SH-SY5Y (cell line): ENCODE results near the gene SLC51B.

Experiments used
- GATA2 ChIP-seq: IDR thresholded peaks from 2 replicates; pipeline ENCODE4 v1.6.1; 2011; ENCODE audit warnings: mild to moderate bottlenecking, low read depth, low read length
- GATA3 ChIP-seq: IDR thresholded peaks from 2 replicates; pipeline ENCODE4 v1.6.1; 2011; ENCODE audit warnings: low read depth, mild to moderate bottlenecking, low read length, moderate library complexity

Gene SLC51B

DNA sequence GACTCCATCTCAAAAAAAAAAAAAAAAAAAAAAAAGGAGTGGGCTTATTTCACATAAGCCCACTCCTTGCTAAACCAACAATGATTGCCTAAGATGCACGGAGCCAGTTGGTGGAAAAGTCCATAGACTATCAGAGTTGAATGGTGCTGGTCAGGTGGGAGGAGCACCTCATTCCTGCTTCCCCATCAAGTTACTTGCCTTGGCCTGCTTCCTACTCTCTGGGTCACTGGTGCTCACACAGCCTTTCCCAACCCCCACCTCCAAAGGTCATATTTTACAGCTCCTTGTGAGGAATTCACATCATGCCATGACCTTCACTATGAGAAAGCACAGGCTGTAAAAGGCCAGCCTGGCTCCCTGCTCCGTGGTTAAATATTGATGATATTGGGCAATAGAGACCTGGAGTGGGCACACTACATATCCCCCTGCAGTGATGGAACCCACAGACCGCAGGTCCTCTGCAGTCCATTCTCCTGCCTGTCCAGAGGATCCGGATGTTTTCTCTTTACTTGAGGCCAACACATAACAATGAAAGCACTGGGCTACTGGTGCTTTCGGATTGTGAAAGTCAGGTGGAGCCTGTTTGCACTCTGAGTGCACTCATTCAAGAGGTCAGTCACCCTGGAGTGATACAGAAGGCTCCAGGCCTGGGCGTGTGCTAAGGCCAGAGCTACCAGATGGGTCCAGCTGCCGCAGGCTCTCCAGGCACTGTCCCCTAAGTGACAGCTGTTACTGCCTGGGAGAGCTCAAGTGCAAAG, at the start of gene SLC51B:
TSS of gene SLC51B (plus strand) at position 664 of the 758 bp plus-strand sequence. CDS start 4,618 bp downstream, outside the sequence.
- TF ChIP-seq GATA3, result no peak
- no peak for TF ChIP-seq GATA2

DNA sequence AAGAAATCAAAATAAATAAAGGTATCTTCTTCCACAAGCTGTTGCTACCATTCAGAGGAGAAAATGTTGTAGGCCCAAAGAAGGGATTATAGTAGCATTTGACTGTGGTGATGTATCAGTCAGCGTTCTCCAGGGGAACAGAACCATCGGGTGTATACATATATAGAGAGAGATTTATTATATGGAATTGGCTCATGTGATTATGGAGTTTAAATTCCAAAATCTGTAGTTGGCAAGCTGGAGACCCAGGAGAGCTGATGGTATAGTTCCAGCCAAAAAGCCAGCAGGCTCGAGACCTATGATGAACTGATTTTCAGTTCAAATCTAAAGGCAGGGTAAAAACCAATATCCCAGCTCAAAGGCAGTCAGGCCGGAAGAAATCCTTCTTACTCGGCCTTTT, 48.1 kb upstream of the SLC51B start:
- TF ChIP-seq GATA3, result no peak
- no peak for TF ChIP-seq GATA2

DNA sequence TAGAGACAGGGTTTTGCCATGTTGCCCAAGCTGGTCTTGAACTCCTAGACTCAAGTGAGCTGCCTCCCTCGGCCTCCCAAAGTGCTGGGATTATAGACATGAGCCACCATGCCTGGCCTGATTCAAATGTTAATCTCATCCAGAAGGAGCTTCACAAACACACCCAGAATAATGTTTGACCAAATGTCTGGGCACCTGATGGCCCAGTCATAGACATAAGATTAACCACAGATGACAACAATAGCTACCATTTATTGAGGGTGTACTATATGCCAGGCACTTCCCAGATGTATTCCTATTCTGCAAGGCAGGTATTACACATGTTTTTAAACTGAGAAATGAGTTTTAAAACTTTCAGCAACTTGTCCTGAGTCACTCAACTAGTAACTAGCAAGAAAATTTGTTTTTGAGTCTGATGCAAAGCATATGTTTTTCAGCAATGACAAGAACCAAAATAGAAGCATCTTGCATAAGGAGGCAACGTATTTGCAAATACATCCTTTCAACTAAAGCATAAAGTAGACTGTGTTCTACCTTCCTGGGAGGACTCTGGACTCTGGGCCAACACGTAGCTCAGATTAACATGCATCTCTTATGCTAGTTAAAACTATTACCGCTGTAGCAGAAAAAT, 47.3 kb upstream of the SLC51B start:
- TF ChIP-seq GATA3, result no peak
- TF ChIP-seq GATA2, result no peak

DNA sequence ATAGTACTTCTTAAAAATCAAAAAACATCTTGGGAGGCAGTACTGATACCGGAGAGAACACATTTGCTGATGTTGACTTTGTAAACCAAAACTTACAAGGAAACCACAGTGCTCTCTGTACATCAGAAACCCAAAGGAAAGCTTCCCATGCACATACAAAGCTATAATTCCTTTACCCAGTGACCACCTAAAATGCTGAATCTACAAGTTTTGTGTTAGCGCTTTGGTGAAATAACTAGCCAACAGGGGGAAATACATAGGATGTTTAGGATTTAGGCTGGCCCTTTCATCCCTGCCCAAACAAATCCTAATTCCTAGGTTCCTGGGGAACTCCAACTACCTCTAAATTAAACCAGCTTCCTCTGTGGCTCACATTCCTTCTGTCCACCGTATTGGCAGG, 40.2 kb upstream of the SLC51B start:
- TF ChIP-seq GATA3, result no peak
- TF ChIP-seq GATA2, result no peak

DNA sequence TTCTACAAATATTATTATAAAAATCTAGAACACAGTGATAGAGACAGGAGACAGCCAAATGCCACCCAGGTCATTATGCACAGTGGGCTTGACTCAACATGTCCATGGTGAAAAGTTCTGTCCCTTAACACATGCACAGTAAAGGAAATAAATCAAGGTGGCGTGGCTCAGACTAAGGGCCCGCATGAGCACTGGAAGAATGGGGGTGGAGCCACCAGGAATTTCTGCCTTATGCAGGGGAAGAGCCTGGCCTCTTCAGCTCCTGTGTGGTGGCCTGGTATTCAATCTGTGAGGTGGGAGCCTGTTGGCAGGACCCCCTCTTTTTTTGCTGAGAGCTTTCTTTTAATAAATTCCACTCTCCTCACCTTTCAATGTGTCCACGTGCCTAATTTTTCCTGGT, 38.3 kb upstream of the SLC51B start:
- TF ChIP-seq GATA2 (no peak), GATA3 (no peak)

DNA sequence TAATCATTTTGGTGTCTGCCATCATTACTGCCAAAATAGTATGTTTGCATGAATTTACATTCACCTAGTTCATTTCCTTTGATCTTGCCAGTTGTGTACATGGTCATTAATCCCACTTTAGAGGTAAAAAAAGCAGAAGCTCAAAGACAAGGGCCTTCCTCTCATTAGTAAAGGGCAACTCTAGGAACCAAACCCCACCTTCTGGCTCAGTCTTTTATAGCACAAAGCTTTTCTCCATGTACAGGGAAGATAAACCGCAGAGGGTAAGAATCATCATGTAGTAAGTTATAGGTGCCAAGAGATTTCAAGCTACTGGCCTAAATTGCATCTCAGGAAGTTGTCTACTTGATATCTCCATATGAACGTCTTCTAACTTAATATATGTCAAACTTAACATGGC, 36.2 kb upstream of the SLC51B start:
- TF ChIP-seq GATA3 (no peak), GATA2 (no peak)

DNA sequence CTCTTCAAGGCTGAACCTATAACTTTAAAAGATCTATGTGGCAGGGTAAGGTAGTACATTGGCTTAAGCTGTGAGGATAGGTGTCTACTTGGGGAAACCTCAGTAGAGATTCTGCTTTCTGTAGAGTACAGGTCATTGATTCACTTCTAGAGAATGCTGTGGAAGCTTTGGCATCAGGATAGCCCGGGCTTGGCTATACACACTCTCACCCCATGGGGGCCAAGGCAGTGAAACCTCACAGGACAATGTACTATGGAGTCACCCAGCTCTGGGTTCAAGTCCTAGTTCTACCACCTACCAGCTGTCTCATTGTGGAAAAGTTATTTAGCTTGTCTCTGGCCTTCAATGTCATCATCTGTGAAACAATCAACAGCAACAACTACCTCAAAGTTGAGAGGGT, 24.8 kb upstream of the SLC51B start:
- TF ChIP-seq GATA3, result no peak
- no peak for TF ChIP-seq GATA2

DNA sequence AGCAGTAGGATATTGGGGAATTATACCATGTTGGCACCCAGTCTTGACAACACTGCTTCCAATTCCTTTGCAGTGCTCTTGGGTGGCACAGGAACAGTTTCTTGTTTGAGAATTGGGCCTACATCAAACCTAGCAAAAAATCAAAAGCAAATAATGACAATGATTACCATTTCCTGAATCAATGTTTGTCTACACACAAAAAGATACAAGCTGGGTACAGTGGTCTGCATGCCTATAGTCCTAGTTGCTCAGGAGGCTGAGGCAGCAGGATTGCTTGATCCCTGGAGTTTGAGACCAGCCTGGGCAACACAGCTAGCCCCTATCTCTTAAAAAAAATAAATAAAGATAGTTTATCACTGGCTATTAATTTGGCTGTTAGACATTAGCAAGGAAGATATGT, 23.7 kb upstream of the SLC51B start:
- TF ChIP-seq GATA2 (no peak), GATA3 (no peak)

DNA sequence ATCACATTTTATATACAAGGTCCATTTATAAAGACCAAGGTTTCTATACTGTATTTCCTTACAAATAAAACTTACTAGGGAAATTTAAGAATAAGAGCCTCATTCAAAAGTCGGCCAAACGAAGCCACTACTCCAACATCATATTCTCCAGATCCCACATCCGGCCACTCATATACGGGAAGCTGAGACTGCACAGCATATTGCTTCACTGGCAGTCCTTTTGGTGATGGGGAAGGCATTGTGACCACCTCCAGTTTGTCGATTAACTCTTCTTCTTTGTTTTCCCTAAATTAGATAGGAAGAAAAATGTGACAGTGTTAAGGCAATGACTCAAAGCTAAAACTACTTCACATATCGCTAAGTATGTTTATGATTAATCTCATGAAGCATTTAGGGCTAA, 18.4 kb upstream of the SLC51B start:
- TF ChIP-seq GATA3 (no peak), GATA2 (no peak)

DNA sequence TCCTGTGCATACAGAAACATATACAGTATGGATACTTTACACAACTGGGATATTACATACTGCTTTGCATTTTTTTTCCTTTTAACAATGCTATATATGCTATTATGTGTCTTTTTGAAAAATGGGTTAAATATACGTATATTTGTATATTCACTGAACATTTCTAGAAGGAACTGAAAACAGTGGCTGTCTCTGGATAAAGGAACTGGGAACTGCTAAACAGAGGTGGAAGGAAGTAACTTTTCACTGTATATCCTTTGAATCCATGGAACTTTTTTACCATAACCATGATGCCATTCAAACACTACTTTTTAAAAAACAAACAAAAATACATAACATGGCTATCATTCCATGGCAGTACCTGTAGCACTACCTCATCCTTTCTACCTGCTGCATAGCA, 17.6 kb upstream of the SLC51B start:
- TF ChIP-seq GATA2 (no peak), GATA3 (no peak)

DNA sequence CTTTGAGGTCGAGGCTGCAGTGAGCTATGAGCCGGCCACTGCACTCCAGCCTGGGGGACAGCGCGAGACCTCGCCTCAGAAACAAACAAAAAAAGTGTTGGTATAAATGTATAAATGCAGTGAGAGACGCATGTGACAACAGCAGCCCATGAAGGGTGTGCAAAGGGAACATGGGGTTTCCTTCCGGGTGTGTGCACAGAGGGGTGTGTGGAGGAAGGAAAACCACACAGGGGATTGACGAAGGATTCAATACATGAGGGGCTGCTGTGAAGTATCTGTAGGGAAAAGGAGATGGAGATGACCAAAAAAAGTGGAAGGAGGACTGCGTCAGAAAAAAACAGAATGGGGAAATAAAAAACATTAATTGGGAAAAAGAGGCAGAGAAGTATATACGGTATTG, 16.8 kb upstream of the SLC51B start:
- TF ChIP-seq GATA2 (no peak), GATA3 (no peak)

DNA sequence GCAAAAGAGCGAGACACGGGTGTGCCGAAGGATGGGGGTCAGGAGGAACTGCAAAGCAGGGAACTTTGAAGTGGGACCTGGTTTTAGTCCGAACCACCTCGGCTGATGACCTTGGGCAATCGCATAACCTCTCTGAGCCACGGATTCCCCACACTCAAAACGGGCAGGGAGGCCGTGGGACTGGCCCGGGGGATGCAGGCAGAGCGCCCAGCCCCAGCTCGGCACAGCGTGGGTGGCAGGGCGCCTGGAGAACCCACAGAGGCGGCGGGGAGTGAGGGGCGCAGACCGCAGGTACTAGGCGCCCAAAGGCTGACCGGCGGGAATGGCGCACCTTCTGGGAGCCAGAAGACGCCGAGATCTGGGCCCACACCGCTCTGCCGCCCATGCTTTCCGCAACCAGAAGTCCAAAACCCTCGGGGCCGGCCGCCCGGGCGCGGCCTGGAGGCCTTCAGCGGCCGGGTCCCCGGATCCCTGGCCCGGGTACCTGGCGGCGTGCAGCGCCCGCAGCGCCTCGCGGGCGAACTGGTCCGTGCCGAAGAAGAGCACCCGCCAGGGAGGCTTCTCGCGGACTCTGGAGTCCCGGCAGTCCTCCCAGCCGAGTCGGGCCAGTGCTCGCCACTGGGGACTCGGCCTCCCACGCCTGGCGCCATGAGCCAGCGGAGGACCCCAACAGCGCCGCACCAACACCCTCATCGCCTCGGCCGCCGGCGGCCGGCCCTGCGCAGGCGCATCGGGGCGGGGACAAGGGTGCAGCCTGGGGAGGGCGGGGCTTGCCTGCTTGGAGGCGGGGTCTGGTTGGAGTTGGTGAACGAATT, 16.1 kb upstream of the SLC51B start, which contains the start of gene MTFMT:
TSS of gene MTFMT (minus strand) at position 719 of the 815 bp plus-strand sequence. CDS start at position 693, 26 bp downstream.
- TF ChIP-seq GATA2, result no peak
- TF ChIP-seq GATA3, result no peak

DNA sequence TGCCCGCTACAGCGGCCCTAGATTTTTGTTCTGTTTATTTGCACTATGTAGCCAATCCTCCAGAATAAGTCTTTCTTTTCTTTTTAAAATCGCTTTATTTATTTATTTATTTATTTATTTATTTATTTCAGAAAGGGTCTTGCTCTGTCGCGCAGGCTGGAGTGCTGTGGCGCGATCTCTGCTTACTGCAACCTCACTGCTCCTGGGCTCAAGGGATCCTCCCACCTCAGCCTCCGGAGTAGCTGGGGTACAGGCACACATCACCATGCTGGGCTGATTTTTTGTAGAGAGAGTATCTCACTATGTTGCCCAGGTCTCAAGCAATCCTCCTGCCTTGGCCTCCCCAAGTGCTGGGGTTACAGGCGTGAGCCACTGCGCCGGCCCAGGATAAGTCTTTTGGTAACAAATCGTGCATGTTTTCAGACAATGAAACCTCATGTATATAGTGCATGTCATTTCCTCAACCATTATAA, 15.4 kb upstream of the SLC51B start:
- TF ChIP-seq GATA2 (no peak), GATA3 (no peak)

DNA sequence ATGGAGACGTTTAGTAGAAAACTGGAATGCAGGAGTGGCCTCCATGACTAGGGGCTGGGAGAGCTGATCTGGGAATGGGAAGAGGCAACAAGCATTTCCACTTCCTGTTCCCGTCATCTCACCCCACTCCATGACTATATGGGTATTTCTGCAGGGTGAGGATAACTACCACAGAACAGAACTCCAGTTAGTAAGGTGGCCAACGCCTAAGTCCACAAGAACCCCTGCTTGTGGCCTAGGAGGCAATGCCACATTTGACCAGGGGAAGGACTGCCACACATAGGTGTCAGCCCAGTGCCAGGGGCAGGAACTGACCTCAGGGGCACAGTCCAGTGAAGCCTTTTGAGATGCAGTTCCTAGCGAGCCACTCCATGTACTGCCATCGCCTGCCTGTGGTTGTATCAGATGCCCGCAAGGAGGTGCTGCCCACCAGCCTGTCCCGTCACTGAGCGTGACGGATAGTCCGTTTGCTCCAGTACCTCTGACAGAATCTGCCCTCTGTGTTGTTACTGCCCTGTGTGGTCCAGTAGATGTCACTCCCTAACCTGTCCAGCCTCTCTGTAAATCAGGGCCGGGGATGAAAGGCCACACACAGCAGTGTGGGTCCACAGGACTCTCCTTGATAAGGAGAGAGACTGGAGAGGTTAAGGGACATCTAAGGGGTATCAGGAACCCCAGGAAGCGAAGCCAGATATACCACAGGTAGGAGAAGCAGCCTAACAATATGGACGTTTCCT, 12.2 kb upstream of the SLC51B start:
- TF ChIP-seq GATA3 (no peak), GATA2 (no peak)
